GM23248 (cell line): Measurements from ENCODE around the gene MST1.

Experiments used
- EZH2 ChIP-seq: fragments of 200-600 bp; sonication (generic); IDR thresholded peaks from 2 replicates; pipeline ENCODE4 v1.6.1; 2018; ENCODE audit warnings: antibody characterized with exemption, mild to moderate bottlenecking; ENCODE audit not compliant: insufficient read depth, poor library complexity, severe bottlenecking
- EZH2phosphoT487 ChIP-seq: fragments of 200-600 bp; sonication (generic); IDR thresholded peaks from 2 replicates; pipeline ENCODE4 v1.6.1; 2018; ENCODE audit warnings: antibody characterized with exemption, moderate library complexity, mild to moderate bottlenecking, low read depth; ENCODE audit not compliant: insufficient read depth

DNA sequence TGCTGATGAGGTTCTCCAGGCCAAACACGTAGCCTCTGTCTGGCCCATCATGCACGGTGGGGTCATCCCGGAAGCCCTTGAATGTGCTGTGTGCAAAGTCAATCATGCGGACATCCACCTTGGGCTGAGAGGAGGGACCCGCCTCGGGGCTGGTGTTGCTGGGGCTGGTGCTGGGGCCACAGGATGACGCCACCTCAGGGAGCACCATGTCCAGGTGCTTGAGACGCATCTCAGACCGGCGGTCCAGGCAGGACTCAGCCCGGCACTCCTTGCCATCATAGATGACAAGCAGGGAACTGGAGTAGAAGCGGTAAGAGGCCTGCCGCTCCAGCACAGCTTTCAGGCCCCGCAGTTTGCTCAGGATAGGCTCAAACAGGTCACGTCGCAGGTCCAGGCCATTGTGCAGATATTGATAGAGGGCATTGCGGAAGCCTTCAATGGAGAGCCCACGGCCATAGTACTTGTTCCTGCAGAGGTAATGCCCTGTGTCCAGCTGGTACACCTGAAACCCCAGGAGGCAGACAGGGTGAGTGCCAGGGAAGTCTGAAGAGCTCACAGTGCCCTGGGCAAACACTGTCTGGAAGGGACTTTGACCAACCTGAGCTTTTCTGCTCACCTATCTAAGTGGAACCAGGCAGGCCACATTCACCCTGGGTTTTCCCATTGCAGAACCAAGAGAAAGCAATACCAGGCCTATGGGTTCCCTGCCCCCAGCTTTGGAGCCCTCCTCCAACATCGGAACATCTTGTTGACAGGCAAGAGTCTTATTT is 38.1 kb upstream of the MST1 start:
- TF ChIP-seq EZH2phosphoT487 (no peak), EZH2 (no peak)
